ENCODE results near the gene PTPRG.
"Not testable (repeated sequence)": the region's sequence is repeated elsewhere in the genome, so short reads cannot be mapped to it uniquely, and the experiment has no call there.

The PTPRG gene

GRCh38 chr3:61688307-61688984 lies 127.1 kb downstream of the PTPRG start:
- no peak for DNase-seq

DNA sequence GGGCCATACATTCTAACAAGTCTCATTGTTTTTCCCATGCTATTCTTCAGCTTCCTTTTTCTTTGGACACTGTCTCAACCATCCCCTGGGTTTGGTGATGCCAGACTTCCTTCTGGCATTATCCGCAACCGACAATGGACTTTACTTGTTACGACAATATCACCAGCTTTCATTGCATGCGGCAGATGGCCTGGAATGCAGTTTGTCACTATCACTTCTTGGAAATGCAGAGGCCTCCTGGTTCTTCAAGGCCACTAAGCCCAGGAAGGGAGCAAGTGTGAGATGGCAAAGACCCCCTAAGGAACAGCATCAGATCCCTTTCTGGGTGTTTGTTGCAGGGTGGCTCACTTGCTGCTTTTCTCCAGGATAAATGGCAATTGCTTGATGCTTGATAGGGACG lies 128.6 kb downstream of the PTPRG start:
- no peak for DNase-seq

GRCh38 chr3:61691466-61691865 lies 130.1 kb downstream of the PTPRG start:
- DNase-seq, result no peak

DNA sequence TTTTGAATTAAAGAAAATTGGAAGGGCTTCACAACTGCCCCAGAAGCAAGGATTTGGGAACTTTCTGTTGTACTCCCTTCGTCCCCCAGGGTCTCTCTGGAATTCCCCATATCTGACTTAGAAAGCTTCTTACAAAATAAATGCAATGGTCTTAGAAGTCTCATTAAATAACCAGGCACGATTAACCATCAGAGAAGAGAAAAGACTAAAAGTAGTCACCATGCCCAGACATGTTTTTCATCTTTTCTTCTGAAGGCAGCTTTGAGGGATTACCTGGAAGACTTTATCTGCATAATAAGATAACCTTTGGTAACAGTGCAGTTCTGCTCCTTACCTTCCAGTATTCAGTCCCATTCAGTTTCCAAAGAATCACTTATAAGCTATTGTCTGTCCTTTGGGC lies 135.9 kb downstream of the PTPRG start:
- DNase-seq, result no peak

GRCh38 chr3:61698278-61699072 lies 137.1 kb downstream of the PTPRG start:
- not testable (repeated sequence) for DNase-seq

- DNase-seq, result no peak
These were observed 138.3 kb downstream of the PTPRG start for GRCh38 chr3:61699622-61700021.

DNA sequence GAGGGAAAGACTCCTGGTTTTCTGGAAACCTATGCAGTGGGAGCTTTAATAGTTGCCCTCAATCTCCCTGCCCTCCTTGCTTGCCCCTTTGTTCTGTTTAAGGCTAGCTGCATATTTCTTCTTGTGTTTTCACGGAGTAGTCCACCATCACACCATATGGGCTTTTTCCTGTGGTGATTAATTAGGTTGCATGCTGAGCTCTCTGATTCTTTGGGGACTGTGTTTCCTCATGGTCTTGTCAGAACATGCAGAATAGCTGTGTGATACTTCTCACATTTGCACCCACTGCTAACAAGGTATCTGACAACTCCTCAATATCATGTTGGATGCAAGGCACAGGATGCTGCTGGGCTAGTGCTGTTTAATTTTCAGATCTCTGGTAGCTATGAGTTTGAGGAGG lies 139.6 kb downstream of the PTPRG start:
- no peak for DNase-seq

DNA sequence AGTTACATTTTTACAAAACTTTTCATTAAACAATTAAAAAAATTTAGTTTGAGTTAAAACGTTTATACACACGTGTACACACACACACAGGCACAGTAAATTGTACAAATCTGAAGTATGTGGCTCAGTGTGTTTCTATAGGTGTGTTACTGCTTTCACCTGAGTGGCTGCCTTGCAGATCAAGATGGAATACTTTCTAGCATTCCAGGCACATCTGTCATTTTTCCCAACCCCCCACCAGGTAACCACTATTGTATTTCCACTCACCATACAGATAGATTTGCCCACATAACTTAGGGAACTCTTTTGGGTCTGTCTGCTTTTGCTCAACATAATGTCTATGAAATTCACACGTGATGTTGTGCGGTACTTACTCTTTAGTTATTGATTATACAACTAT lies 141.1 kb downstream of the PTPRG start:
- DNase-seq, result no peak

- DNase-seq, result no peak
These were observed 143.4 kb downstream of the PTPRG start for GRCh38 chr3:61704807-61705206.

DNA sequence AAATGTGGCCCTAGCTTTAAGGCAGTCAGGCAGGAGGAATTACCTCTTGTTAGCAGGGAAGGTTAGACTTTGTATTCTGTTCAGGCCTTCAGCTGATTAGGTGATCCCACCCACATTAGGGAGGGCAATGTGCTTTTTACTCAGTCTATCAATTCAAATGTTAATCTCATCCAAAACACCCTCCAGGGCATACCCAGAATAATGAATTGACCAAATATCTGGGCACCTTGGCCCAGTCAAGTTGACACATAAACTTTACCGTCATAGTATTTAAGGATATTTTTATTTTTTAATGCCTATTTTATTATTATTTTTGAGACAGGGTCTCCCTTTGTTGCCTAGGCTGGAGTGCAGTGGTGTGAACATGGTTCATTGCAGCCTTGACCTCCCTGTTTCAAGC lies 146.1 kb downstream of the PTPRG start:
- no peak for DNase-seq

DNA sequence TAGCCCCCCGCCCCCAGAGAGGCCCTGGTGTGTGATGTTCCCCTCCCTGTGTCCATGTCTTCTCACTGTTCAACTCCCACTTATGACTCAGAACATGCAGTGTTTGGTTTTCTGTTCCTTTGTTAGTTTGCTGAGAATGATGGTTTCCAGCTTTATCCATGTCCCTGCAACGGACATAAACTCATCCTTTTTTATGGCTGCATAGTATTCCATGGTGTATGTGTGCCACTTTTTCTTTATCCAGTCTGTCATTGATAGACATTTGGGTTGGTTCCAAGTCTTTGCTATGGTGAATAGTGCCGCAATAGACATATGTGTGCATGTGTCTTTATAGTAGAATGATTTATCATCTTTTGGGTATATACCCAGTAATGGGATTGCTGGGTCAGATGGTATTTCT lies 149.5 kb downstream of the PTPRG start:
- not testable (repeated sequence) for DNase-seq

GRCh38 chr3:61714225-61714624 lies 152.9 kb downstream of the PTPRG start:
- DNase-seq, result no peak

DNA sequence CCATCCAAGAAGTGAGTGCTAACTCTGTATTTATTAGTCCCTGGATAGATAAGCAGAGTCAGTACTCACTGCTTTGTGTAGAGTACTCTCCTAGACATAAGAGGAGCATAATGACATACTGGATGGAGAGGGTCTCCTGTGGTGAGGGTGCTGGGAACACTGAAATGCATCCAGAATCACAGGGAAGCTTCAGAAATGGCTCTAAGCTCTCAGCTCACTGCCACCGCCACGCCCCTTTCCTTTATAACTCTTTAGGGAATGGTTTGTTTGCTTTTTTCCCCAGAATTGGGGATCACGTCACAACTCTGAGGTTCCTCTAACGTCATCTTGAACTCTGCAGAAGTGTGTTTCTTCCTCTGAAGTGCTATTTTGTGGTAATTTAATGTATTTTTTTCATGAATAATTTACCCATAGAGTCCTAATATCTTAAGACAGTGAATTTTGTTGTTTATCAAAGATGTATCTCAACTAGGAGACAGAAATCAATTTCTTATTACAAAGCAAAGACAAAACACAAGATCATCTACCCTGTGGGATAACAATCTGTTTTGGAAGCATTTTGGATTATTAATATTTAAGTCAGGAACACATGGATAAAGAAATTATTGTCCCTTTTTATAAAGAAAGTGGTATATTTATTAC lies 154.6 kb downstream of the PTPRG start:
- DNase-seq, result no peak

GRCh38 chr3:61716693-61717092 lies 155.3 kb downstream of the PTPRG start:
- DNase-seq, result not testable (repeated sequence)

DNA sequence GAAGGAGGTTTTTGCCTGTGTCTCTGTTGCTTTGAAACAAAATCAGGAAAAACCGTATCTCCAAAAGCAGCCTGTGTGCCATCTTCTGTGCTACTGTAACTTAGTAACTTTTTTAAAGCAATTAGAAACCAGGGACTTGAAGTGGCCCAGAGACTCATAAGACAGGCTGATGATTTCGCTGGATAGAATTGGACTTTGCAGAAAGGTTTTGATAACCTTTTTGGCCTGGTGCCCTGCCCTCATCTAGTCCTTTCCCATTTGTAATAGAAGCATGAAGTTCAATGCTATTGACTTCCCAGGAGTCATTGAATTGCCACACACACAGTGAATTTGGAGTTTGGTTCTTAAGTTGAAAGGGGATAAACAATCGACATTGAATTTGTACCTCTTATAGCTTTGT lies 157.2 kb downstream of the PTPRG start:
- DNase-seq, result no peak

- DNase-seq, result no peak
These were observed 158.1 kb downstream of the PTPRG start for GRCh38 chr3:61719278-61719977.

GRCh38 chr3:61723038-61723437 lies 161.7 kb downstream of the PTPRG start:
- DNase-seq, result no peak

GRCh38 chr3:61724183-61724582 lies 162.8 kb downstream of the PTPRG start:
- DNase-seq, result no peak

- DNase-seq, result no peak
These were observed 163.4 kb downstream of the PTPRG start for GRCh38 chr3:61724801-61725200.

- DNase-seq, result no peak
These were observed 164.5 kb downstream of the PTPRG start for GRCh38 chr3:61725851-61726333.

DNA sequence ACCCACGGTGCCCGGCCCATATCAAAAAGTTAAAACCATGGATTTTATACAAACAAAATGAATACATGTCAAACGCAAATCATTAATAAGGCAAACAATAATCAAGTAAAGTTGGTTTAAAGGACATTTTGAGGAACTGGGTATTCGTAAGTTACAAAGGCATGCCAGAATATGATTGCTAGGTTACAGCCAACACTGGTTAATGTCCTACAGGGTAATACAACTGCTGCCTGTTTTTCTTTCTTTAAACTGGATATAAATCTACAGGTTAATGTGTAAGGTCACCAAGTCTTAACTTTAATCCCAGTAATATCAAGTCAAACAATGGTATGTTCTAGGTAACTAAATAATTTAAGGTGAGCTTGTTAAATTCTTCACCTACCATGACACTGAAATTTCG lies 166.1 kb downstream of the PTPRG start:
- no peak for DNase-seq

GRCh38 chr3:61729038-61729634 lies 167.8 kb downstream of the PTPRG start:
- no peak for DNase-seq

DNA sequence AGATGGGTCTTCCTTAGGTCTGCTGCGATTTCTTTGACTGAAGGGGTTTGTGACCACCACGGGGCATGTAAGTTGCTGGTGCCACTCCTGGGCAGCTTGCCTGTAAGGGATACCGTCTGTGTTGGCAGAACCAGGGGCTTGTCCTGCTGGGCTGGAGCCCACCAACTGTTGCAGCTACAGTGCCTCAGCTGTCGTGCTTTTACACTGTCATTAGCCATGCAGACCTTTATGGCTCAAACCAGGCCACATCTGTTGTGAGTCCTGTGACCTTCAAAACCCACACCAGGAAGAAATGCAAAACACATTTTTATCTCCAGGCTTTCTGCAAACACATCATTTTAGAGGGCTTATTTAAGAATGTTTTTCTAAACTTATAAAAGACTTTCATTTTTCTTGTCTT lies 168.7 kb downstream of the PTPRG start:
- DNase-seq, result no peak
